OCI-LY1 (cell line): ENCODE results near the gene CHCHD3.

Experiments
- CTCF ChIP-seq: fragments of 200-600 bp; sonication (generic), shearing (Covaris generic); IDR thresholded peaks from 2 replicates; pipeline ENCODE4 v1.5.1; 2017; ENCODE audit warnings: mild to moderate bottlenecking, antibody characterized with exemption, low read length, moderate library complexity, mixed read lengths
- EZH2 ChIP-seq: fragments of 200-600 bp; sonication (generic), shearing (Covaris generic); IDR thresholded peaks from 2 replicates; pipeline ENCODE4 v1.8.0; 2017; ENCODE audit warnings: borderline replicate concordance, mixed run types, mild to moderate bottlenecking, antibody characterized with exemption, low read length, moderate library complexity, mixed read lengths

GRCh38 chr7:133110312-133110711 lies 28.4 kb upstream of the CHCHD3 start:
- no peak for TF ChIP-seq EZH2
- TF ChIP-seq CTCF = no peak
